ENCODE results near the gene RARS2.

The RARS2 gene

GRCh38 chr6:87539554-87539953 is 50.2 kb downstream of the RARS2 start:
- peaks cover 39% of the 10 kb centered on the region; the same call in 1 of the 2 replicates for H3K36me3 ChIP-seq (ENCODE audit: insufficient read depth, low read length)
- H3K9me2 ChIP-seq (replicated peaks; ENCODE audit: low read depth, low read length) = no peaks in the 10 kb centered on the region
- no peak overlapping the region for H3K4me2 ChIP-seq (ENCODE audit: low read depth, low read length, poor library complexity, severe bottlenecking)
- no peaks in the 10 kb centered on the region for H3K9me3 ChIP-seq (ENCODE audit: insufficient read depth, low read depth, low read length)
- no peaks in the 10 kb centered on the region for H3K27me3 ChIP-seq (ENCODE audit: insufficient read depth, low read length, poor library complexity, severe bottlenecking)
- no peak overlapping the region for H3K9ac ChIP-seq (ENCODE audit: low read depth, low read length, poor library complexity, severe bottlenecking)
- H4K20me1 ChIP-seq (ENCODE audit: insufficient read depth, low read length, poor library complexity, severe bottlenecking) = no peaks in the 10 kb centered on the region
- H2AFZ ChIP-seq (ENCODE audit: low read length) = no peak overlapping the region
- TF ChIP-seq EZH2phosphoT487 (IDR thresholded peaks at IDR 0.05; ENCODE audit: borderline replicate concordance) (no peak), CTCF (conservative IDR thresholded peaks at IDR 0.05; ENCODE audit: low read length) (no peak)
- no peaks in the 10 kb centered on the region for H3K79me2 ChIP-seq (ENCODE audit: insufficient read depth, low read length)
- no peak overlapping the region for H3K4me3 ChIP-seq (ENCODE audit: low read length, poor library complexity, severe bottlenecking)
- no peaks in the 10 kb centered on the region for H3F3A ChIP-seq (ENCODE audit: low read depth)
- no peaks in the 10 kb centered on the region for H3K4me1 ChIP-seq (ENCODE audit: insufficient read depth, low read length, poor library complexity, severe bottlenecking)

GRCh38 chr6:87538510-87539260 is 51.1 kb downstream of the RARS2 start:
- peaks cover 34% of the 10 kb centered on the region; the same call in 1 of the 2 replicates for H3K36me3 ChIP-seq (ENCODE audit: insufficient read depth, low read length)
- H3F3A ChIP-seq (ENCODE audit: low read depth) = no peaks in the 10 kb centered on the region
- TF ChIP-seq CTCF (conservative IDR thresholded peaks at IDR 0.05; ENCODE audit: low read length) (no peak), EZH2phosphoT487 (IDR thresholded peaks at IDR 0.05; ENCODE audit: borderline replicate concordance) (no peak)

GRCh38 chr6:87534377-87535047 is 55.3 kb downstream of the RARS2 start:
- H3K4me1 ChIP-seq (ENCODE audit: insufficient read depth, low read length, poor library complexity, severe bottlenecking) = no peaks in the 10 kb centered on the region
- no peak overlapping the region for H3K4me2 ChIP-seq (ENCODE audit: low read depth, low read length, poor library complexity, severe bottlenecking)
- TF ChIP-seq EZH2phosphoT487 (IDR thresholded peaks at IDR 0.05; ENCODE audit: borderline replicate concordance) (no peak), CTCF (conservative IDR thresholded peaks at IDR 0.05; ENCODE audit: low read length) (no peak)
- no peaks in the 10 kb centered on the region for H3K27me3 ChIP-seq (ENCODE audit: insufficient read depth, low read length, poor library complexity, severe bottlenecking)
- H3K4me3 ChIP-seq (ENCODE audit: low read length, poor library complexity, severe bottlenecking) = no peak overlapping the region
- no peaks in the 10 kb centered on the region for H4K20me1 ChIP-seq (ENCODE audit: insufficient read depth, low read length, poor library complexity, severe bottlenecking)
- no peaks in the 10 kb centered on the region for H3K9me3 ChIP-seq (ENCODE audit: insufficient read depth, low read depth, low read length)
- no peaks in the 10 kb centered on the region for H3F3A ChIP-seq (ENCODE audit: low read depth)
- no peaks in the 10 kb centered on the region for H3K79me2 ChIP-seq (ENCODE audit: insufficient read depth, low read length)
- peaks cover 25% of the 10 kb centered on the region; the same call in 1 of the 2 replicates for H3K36me3 ChIP-seq (ENCODE audit: insufficient read depth, low read length)
- H3K9me2 ChIP-seq (replicated peaks; ENCODE audit: low read depth, low read length) = no peaks in the 10 kb centered on the region
- no peak overlapping the region for H3K9ac ChIP-seq (ENCODE audit: low read depth, low read length, poor library complexity, severe bottlenecking)
- no peak overlapping the region for H2AFZ ChIP-seq (ENCODE audit: low read length)

More at GRCh38 chr6:87538510-87539260, 51.1 kb downstream of the RARS2 start:
- Histone ChIP-seq H3K9me3 (ENCODE audit: insufficient read depth, low read depth, low read length) (no peaks in the 10 kb centered on the region), H3K9me2 (replicated peaks; ENCODE audit: low read depth, low read length) (no peaks in the 10 kb centered on the region), H4K20me1 (ENCODE audit: insufficient read depth, low read length, poor library complexity, severe bottlenecking) (no peaks in the 10 kb centered on the region), H2AFZ (ENCODE audit: low read length) (no peak overlapping the region), H3K4me1 (ENCODE audit: insufficient read depth, low read length, poor library complexity, severe bottlenecking) (no peaks in the 10 kb centered on the region), H3K9ac (ENCODE audit: low read depth, low read length, poor library complexity, severe bottlenecking) (no peak overlapping the region), H3K4me3 (ENCODE audit: low read length, poor library complexity, severe bottlenecking) (no peak overlapping the region), H3K4me2 (ENCODE audit: low read depth, low read length, poor library complexity, severe bottlenecking) (no peak overlapping the region), H3K79me2 (ENCODE audit: insufficient read depth, low read length) (no peaks in the 10 kb centered on the region), H3K27me3 (ENCODE audit: insufficient read depth, low read length, poor library complexity, severe bottlenecking) (no peaks in the 10 kb centered on the region)
